Activated CD8-positive, alpha-beta memory T cell treated with anti-CD3 and anti-CD28 coated beads for 48 hours (primary cell): Measurements from ENCODE around the gene RRM2.

ENCODE experiments used
- DNase-seq, 3 experiments: peaks; one replicate each; pipeline ENCODE4 v3.0.0-alpha.2; 2020; ENCODE audit warnings: low read depth in 2 of 3, low spot score in 2 of 3

The RRM2 gene

GRCh38 chr2:10151462-10151861 is 28.9 kb downstream of the RRM2 start:
- DNase-seq: no peak

GRCh38 chr2:10157293-10157692 is 34.8 kb downstream of the RRM2 start:
- DNase-seq: no peak

GRCh38 chr2:10158681-10159080 is 36.1 kb downstream of the RRM2 start:
- no peak for DNase-seq

GRCh38 chr2:10159086-10159485 is 36.5 kb downstream of the RRM2 start:
- DNase-seq: no peak

- DNase-seq: no peak
Measured at GRCh38 chr2:10159581-10160131, 37.1 kb downstream of the RRM2 start.

GRCh38 chr2:10160203-10160955 is 37.8 kb downstream of the RRM2 start:
- DNase-seq: no peak

GRCh38 chr2:10161206-10161931 is 38.8 kb downstream of the RRM2 start:
- no peak for DNase-seq

- no peak for DNase-seq
Measured at GRCh38 chr2:10161961-10162441, 39.5 kb downstream of the RRM2 start.

GRCh38 chr2:10162586-10163497 is 40.3 kb downstream of the RRM2 start:
- DNase-seq: no peak

GRCh38 chr2:10163498-10164486 is 41.3 kb downstream of the RRM2 start:
- DNase-seq: no peak

- no peak for DNase-seq
Measured at GRCh38 chr2:10164601-10165000, 42.1 kb downstream of the RRM2 start.

- no peak for DNase-seq
Measured at GRCh38 chr2:10165282-10165681, 42.7 kb downstream of the RRM2 start.

GRCh38 chr2:10165861-10166675 is 43.5 kb downstream of the RRM2 start:
- DNase-seq: no peak

- no peak for DNase-seq
Measured at GRCh38 chr2:10166676-10167292, 44.2 kb downstream of the RRM2 start.

- no peak for DNase-seq
Measured at GRCh38 chr2:10167316-10167715, 44.8 kb downstream of the RRM2 start.

- no peak for DNase-seq
Measured at GRCh38 chr2:10168221-10168620, 45.7 kb downstream of the RRM2 start.

GRCh38 chr2:10169053-10169578 is 46.6 kb downstream of the RRM2 start:
- no peak for DNase-seq

- no peak for DNase-seq
Measured at GRCh38 chr2:10169581-10169980, 47.0 kb downstream of the RRM2 start.
